HG03432 (cell line): ENCODE results near the gene SPATA2.
"Not testable (repeated sequence)": the region's sequence is repeated elsewhere in the genome, so short reads cannot be mapped to it uniquely, and the experiment has no call there.

Source experiments
- ATAC-seq: cut with Tn5 transposase; IDR thresholded peaks from one replicate; pipeline ENCODE4 v1.9.1; 2021; ENCODE audit warnings: mild to moderate bottlenecking, moderate library complexity; ENCODE audit not compliant: unreplicated experiment

SPATA2 gene

DNA sequence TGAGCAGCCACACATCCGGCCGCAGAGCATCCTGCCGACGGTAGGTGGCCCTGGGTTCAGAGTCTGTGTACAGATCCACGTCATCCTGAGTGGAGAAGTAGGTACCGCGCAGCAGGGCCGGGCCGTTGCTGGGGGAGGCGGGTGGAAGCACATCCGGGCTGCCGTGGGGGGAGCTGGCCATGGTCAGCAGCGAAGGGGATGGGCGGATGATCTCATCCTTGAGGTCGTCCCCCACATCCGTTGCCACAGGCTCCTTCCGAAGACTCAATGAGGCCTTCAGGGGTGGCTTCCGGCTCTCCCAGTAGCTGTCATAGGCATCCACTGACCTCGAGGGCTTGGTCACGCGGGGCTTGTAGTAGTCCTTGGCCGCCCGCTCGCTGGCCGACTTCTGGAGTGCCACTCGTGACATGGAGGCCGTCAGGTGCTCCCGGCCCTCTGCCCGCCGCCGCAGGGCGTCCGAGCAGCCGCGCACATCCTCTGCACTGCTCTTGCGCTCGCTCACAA, 9.2 kb downstream of the SPATA2 start:
- ATAC-seq: no peak

DNA sequence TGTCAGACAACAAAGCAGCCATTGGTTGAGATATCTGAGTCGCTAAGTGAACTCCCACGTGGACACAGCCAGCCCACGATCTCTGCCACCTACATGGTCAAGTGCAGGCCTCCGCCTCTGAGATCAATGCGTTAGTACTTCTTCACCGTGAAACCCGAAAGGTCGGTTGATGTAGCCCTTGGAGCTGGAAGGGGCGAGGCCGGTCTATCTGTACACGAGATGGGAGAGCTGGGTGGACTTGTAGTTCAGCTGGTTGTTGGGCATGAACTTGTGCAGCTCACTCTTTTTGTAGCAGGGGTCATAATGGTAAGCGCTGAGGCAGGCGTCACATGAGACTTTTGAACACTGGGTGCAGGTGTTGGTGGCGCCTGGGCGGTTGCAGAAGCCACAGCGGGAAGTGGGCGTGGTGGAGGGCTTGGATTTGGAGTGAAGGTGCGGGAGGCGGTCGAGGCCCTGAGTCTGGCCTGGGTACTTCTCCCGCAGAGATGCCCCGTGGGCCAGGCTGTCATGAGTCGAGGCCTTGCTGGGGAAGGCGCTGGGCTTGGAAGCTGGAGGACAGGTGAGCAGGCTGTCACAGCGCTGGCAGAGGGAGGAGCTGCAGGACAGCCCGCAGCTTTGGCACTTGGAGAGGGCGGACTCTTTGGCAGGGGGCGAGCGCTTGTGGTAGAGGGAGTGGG, 9.8 kb downstream of the SPATA2 start:
- ATAC-seq: no peak

DNA sequence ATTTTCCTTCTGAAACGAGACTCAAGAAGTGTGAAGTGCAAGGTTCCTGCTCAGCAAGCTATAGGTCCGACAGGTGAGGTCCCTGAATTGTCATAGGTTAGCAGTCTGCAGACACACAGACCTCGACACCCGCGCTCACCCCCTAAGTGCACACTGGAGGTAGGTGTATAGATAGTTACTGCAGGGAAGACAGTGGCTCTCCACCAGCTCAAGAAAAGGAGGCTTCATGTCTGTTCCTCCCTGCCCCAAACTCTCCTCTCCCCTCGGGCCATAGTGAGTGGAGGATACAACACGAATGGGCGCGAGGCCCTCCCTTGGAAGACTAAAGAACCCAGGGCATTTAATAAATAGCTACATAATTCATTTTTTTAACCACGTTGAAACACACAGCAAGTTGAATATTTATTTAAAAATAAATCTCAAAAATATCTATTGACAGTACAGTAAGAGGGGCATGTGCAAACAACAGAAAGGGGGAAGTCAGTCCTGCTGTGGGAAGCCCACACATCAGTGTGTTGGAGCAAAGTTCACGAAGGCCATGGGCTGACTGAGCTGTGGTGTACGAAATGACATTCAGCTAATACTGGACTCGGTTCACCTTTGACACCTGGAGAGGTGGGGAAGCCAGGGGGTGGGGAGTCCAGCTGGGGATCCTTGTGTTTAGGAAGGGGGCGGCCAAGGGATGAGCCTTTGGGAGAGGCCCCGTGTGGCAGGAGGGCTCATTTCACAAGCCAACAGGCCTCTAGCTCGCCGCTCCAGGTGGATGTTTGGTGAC, 10.7 kb downstream of the SPATA2 start:
- ATAC-seq: no peak

DNA sequence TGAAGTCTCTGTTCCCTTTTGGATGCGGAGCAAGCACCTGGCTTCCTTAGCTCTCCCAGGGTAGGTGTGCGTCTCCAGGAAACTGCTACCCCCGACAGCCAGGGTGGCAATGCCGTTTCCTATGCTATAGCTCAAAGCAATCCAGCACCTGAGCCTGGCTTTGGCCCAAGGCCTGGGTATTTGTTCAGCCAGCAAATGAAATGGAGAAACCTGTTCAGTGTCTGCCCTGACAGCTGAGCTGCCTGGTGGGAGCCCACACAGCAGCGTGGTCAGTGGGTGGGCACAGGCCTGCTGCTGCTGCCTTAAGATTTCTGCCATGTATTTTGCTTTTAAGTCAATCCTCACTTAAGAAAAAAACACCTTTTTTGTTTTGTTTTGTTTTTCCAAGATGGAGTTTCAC, 13.7 kb downstream of the SPATA2 start:
- no peak for ATAC-seq

GRCh38 chr20:49899541-49900383, 15.6 kb downstream of the SPATA2 start:
- ATAC-seq: no peak

DNA sequence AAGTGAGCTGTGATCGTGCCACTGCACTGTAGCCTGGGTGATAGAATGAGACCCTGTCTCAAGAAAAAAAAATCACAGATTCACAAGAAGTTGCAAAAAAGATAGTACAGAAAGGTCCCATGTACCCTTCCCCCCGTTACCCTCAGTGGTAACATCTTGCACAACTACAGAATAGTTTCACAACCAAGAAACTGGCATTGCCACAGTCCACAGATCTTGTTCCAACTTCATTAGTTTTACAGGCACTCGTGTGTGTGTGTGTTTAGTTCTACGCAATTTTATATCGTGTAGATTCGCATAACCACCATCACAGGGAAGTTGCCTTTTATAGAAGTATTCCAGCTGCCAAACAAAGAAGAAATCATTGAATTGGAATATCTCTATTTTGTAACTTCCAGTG, 19.1 kb downstream of the SPATA2 start:
- no peak for ATAC-seq

DNA sequence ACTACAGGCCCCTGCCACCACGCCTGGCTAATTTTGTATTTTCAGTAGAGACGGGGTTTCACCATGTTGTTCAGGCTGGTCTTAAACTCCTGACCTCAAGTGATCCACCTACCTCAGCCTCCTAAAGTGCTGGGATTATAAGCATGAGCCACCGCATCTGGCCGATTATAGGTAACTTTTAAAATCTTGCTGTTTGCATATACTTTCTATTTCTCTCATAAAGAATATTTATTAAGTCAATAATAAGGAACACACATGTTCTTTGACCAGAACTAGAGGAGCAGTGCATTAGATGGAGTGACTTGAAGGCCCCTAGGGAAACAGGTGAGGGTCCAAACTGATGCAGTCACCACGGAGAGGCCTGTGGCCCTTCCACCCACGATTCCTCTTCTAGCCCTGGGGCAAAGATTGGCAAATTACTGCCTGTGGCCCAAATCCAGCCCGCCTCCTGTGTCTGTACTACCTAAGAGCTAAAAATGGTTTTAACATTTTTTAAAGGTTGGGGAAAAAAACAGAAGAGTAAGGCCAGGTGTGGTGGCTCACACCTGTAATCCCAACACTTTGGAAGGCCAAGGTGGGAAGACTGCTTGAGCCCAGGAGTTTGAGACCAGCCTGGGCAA, 19.7 kb downstream of the SPATA2 start:
- not testable (repeated sequence) for ATAC-seq

GRCh38 chr20:49894073-49894470, 21.3 kb downstream of the SPATA2 start:
- no peak for ATAC-seq

DNA sequence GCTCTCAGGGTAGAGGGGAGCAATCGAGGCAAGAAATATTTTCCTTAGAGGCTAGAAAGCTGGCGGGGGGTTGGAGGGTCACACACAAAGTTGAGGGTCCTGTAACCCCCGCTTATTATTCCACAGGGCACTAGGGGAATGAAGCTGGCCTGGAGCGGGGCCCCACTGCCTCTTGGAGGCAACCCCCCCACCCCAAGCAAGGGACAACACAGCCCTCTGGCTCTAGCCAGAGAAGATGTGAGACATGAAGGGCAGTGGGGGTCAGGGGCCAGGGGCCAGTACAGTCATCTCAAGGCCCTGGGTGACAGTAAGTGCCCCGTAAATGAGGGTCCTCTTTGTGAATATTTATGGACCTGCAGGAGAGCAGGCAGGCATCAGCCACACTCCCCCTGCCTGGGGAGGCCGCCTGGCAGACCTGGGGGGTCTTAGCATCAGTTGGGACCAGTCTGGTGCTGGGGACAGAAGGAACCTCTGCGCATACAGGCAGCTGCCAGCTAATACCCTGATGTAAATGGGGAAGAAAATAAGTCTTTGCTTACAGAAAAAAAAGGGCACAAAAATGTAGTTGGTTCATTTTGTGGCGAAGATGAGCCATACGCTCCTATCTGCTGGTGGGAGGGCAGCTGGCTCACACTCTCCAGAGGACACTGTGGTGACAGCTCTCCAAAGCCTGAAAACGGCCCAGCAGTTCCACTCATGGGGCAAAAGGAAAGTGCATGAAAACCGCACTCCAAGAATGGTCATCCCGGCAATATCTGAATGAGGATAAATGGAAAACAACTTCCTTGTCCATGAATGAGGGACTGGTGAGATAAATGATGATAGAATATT, 21.9 kb downstream of the SPATA2 start:
- no peak for ATAC-seq

DNA sequence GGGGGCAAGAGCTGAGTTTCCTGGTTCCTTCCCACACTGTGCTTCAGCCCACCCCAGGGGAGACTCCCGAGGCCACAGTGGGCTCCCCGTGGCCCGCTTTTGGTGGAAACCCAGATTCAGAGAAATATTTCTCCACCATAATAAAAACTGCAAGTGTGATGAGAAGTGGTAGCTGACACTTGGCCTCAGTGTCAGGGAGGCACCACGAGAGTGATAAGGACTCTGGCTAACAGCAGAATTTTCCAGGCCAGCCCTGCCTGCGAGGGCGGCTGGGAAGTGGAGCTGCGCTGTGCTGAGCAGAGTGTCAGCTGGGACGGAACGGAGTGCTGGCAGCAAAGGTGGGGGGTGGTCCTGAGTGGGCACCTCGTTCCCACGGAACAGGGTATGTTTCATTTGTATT, 22.5 kb downstream of the SPATA2 start:
- no peak for ATAC-seq

GRCh38 chr20:49892260-49892659, 23.1 kb downstream of the SPATA2 start:
- ATAC-seq: no peak

GRCh38 chr20:49891476-49892110, 23.7 kb downstream of the SPATA2 start:
- ATAC-seq: no peak

GRCh38 chr20:49890471-49891361, 24.6 kb downstream of the SPATA2 start:
- no peak for ATAC-seq

- ATAC-seq: no peak
Observed at GRCh38 chr20:49889935-49890333, 25.4 kb downstream of the SPATA2 start.

DNA sequence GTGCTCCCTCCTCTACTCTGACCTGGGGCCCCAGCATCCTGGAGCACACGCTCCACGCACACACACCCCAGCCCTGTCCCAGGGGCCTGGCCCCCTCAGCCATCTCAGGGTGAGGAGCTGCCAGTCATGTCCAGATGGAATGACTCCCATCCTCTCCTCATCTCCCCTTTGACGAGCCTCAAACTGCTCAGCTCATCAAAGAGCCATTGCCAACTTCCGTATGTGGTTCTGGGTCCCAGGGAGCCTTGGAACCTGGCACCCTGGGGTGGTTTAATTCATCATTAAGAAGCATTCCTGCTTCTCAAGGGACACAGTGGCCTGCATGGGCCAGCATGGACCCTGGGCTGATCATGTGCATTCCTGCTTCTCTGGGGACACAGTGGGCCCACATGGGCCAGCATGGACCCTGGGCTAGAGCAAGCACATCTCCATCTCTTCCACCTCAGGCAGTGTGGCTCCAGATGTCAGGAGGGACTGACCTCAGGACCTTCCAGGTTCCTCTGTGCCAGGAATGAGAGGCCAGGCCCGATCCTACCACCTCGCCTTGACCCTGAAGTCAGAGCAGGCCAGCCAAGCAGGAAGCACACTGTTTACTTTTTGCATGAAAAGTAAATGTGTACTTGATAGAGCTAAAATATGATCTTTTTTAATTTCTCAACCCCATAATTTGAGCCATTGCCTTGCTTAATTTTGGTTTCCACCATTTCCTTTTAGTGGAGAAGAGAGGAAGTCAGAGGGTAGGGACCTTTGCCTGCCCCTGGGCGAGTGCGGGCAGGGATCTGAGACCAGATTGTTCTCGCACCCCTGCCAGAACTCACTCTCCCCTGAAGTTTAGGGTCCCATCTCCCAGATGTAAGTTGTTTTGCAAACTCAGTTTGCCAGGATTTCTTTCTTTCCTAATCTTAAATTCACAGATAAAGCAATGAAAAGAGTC, 26.1 kb downstream of the SPATA2 start:
- no peak for ATAC-seq

DNA sequence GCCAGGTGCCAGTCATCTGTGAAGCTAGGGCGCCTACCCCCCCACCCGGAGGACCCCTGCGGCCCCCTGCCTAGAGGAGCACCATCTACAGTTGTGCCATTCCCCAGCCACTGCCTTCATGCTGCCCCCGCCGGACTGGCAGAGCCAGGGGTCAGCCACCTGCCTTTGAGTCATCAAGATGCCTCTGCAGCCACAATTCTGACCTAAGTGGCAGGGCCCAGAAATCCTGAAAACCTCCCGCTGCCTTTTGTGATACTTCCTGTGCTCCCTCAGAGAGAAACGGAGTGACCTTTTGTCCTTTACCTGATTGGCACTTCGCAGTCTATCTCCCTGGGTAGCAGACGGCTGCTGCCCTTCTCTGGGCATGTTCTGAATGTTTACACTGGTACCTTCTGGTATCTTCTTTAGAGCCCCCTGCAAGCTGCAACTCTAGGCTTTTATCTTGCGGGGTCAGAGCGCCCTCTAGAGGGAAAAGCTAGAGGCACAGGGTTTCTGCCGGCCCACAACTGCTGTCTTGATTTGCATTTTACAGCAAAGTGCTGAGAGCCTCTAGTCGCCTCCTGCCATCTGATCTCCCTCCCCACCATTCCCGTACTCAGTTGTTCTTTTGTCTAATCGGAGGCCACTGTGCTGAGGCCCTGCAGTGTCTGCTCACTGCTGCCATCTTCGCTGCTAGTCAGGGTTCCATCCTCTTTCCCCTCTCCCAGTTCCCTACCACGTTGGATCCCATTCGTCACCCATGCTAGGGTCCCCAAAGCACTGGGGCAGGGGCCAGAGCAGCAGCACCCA, 26.9 kb downstream of the SPATA2 start:
- no peak for ATAC-seq
